OCI-LY7 (cell line): Measurements from ENCODE around the gene KLHL8. TPM values are rescaled to one million over a fixed set of nuclear protein-coding genes. Genes with fewer than 3 reads are reported as not detected.

Source experiments
- BruUV-seq: library from RNA; stranded (reverse); fragments of 400-500 nt; replicated peaks from 2 replicates; lab custom pipeline; 2021; lab: Mats Ljungman, UMichigan
- CTCF ChIA-PET: fragments of 300-600 bp; sonication (Branson Sonifier 250); formaldehyde crosslinking; loops from one replicate; lab custom pipeline; 2022; ENCODE audit warnings: antibody characterized with exemption; ENCODE audit not compliant: unreplicated experiment; lab: Charles Lee
- POLR2A ChIA-PET: fragments of 300-600 bp; sonication (Branson Sonifier 250); formaldehyde crosslinking; loops from one replicate; lab custom pipeline; 2022; ENCODE audit warnings: antibody characterized with exemption; lab: Charles Lee
- DNase-seq: peaks from one replicate; pipeline ENCODE4 v3.0.0-alpha.2; 2015; ENCODE audit warnings: low spot score
- H2AFZ ChIP-seq: fragments of 200-600 bp; sonication (generic), shearing (Covaris generic); 2 replicates; pipeline ENCODE4 v1.6.1; 2014; ENCODE audit warnings: mild to moderate bottlenecking, antibody characterized with exemption, low read length, moderate library complexity
- H3K27ac ChIP-seq: fragments of 200-600 bp; sonication (generic); 2 replicates; pipeline ENCODE4 v1.5.1; 2014; ENCODE audit warnings: mixed run types, low read depth, mild to moderate bottlenecking, moderate library complexity, low read length, inconsistent platforms; ENCODE audit not compliant: poor library complexity, severe bottlenecking
- H3K36me3 ChIP-seq: fragments of 200-600 bp; sonication (generic); 2 replicates; pipeline ENCODE4 v1.6.1; 2014; ENCODE audit warnings: mild to moderate bottlenecking, antibody characterized with exemption, low read length, moderate library complexity, mixed read lengths; ENCODE audit not compliant: insufficient read depth
- H3K4me1 ChIP-seq: fragments of 200-600 bp; sonication (generic); 2 replicates; pipeline ENCODE4 v1.5.1; 2014; ENCODE audit warnings: mild to moderate bottlenecking, low read length; ENCODE audit not compliant: insufficient read depth, poor library complexity, severe bottlenecking
- H3K4me2 ChIP-seq: fragments of 200-600 bp; sonication (generic); 2 replicates; pipeline ENCODE4 v1.6.1; 2014; ENCODE audit warnings: mild to moderate bottlenecking, low read length
- H3K4me3 ChIP-seq: fragments of 200-600 bp; sonication (generic); 2 replicates; pipeline ENCODE4 v1.5.1; 2014; ENCODE audit warnings: mild to moderate bottlenecking, low read depth, low read length; ENCODE audit not compliant: poor library complexity, severe bottlenecking
- H3K79me2 ChIP-seq: fragments of 200-600 bp; sonication (generic); 2 replicates; pipeline ENCODE4 v1.6.1; 2016; ENCODE audit warnings: low read depth, mild to moderate bottlenecking, low read length, moderate library complexity, mixed read lengths; ENCODE audit not compliant: insufficient read depth
- H3K9me2 ChIP-seq: fragments of 200-600 bp; sonication (generic); 2 replicates; pipeline ENCODE4 v1.6.1; 2016; ENCODE audit warnings: mild to moderate bottlenecking, low read length, mixed read lengths; ENCODE audit not compliant: insufficient read depth
- H3K9me3 ChIP-seq: fragments of 200-600 bp; sonication (generic); 2 replicates; pipeline ENCODE4 v1.6.1; 2014; ENCODE audit warnings: mild to moderate bottlenecking, mixed run types, low read length, mixed read lengths
- H4K20me1 ChIP-seq: fragments of 200-600 bp; sonication (generic); 2 replicates; pipeline ENCODE4 v1.6.1; 2014; ENCODE audit warnings: mild to moderate bottlenecking, antibody characterized with exemption, low read length, moderate library complexity, mixed read lengths; ENCODE audit not compliant: insufficient read depth
- EZH2phosphoT487 ChIP-seq: fragments of 200-600 bp; sonication (generic); IDR thresholded peaks from 2 replicates; pipeline ENCODE4 v1.6.1; 2018; ENCODE audit warnings: low read depth, borderline replicate concordance, mild to moderate bottlenecking, mixed run types, antibody characterized with exemption, low read length, moderate library complexity, mixed read lengths
- intact Hi-C: fragments of 100-400 bp; cut with micrococcal nuclease; formaldehyde crosslinking; loops from one replicate; pipeline ENCODE4 v1.10.0; 2022; ENCODE audit not compliant: unreplicated experiment
- total RNA-seq, 2 experiments: library from RNA; depleted of rRNA in 1 of 2; stranded (reverse); fragments of >200 nt in 1 of 2; shearing (Covaris generic) in 1 of 2; gene quantifications; 2 replicates each; pipeline ENCODE4 v1.2.3, GENCODE V29; 2014 to 2022
- TF ChIP-seq, protein P1 (sequence below): fragments of 200-600 bp; sonication (generic); conservative IDR thresholded peaks from 2 replicates; pipeline ENCODE4 v1.5.1; 2014; ENCODE audit warnings: mild to moderate bottlenecking, antibody characterized with exemption, low read length, moderate library complexity, mixed read lengths

The KLHL8 gene
- total RNA-seq, 2 experiments from 2014 or later: 9.0 to 23.4 TPM

DNA sequence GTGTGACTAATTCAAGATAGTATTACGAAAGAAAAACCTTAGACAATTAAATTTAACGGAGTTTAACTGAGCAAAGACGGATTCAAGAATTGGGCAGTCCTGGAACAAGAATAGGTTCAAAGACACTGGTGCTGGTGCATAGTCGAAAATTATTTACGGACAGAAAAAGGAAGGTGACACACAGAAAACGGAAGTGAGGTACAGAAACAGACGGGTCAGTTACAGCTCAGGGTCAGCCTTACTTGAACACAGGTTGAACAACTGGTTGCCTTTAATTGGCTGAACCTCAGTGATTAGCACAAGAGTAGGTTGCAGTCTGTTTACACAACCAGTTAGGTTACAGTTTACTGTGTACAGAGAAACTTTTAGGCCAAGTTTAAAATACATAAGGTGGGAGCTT, 31.5 kb downstream of the KLHL8 start:
- TF ChIP-seq, protein P1, sequence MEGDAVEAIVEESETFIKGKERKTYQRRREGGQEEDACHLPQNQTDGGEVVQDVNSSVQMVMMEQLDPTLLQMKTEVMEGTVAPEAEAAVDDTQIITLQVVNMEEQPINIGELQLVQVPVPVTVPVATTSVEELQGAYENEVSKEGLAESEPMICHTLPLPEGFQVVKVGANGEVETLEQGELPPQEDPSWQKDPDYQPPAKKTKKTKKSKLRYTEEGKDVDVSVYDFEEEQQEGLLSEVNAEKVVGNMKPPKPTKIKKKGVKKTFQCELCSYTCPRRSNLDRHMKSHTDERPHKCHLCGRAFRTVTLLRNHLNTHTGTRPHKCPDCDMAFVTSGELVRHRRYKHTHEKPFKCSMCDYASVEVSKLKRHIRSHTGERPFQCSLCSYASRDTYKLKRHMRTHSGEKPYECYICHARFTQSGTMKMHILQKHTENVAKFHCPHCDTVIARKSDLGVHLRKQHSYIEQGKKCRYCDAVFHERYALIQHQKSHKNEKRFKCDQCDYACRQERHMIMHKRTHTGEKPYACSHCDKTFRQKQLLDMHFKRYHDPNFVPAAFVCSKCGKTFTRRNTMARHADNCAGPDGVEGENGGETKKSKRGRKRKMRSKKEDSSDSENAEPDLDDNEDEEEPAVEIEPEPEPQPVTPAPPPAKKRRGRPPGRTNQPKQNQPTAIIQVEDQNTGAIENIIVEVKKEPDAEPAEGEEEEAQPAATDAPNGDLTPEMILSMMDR: no peak
- no peak for TF ChIP-seq EZH2phosphoT487
- Histone ChIP-seq H3K79me2 (no peaks in the 10 kb centered on the region), H3K4me2 (no peak overlapping the region), H3K27ac (no peak overlapping the region), H3K9me2 (no peaks in the 10 kb centered on the region), H4K20me1 (no peaks in the 10 kb centered on the region), H3K4me1 (no peaks in the 10 kb centered on the region), H3K36me3 (no peaks in the 10 kb centered on the region), H3K9me3 (peaks cover 5% of the 10 kb centered on the region; the same call in 1 of the 2 replicates), H3K4me3 (no peak overlapping the region), H2AFZ (no peak overlapping the region)
- DNase-seq: no peak
- ChIA-PET POLR2A (interaction anchor here (0.8 to 1.1 kb wide), 2 partner anchors 16 to 34 kb away, joined by 3 read pairs; no protein-coding TSS in a partner anchor), CTCF (no interaction called here)
- no TSS peak for BruUV-seq
- intact Hi-C loops: no loop called here

DNA sequence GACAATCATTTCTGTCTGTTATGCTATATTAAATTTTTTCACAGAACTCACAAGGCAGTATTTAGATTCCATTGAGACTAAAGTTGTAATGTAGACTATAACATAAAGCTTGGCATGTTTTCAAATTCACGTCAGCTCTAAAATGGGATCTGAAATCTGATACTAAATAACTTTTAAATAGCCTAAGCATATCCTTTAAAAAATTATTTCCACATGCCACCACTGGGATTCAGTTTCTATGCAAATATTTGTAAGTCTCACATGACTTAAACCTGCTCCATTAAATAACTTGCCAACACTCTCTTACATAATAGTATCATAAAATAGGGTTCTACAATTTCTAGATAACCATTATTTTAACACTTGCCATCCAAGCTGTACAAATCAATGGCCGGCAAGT, 32.4 kb downstream of the KLHL8 start:
- Histone ChIP-seq H3K27ac (no peak overlapping the region), H3K36me3 (no peaks in the 10 kb centered on the region), H3K4me3 (no peak overlapping the region), H3K9me3 (peaks cover 5% of the 10 kb centered on the region; the same call in 1 of the 2 replicates), H4K20me1 (no peaks in the 10 kb centered on the region), H3K9me2 (no peaks in the 10 kb centered on the region), H3K4me2 (no peak overlapping the region), H3K4me1 (no peaks in the 10 kb centered on the region), H3K79me2 (no peaks in the 10 kb centered on the region), H2AFZ (no peak overlapping the region)
- no TSS peak for BruUV-seq
- intact Hi-C loops: no loop called here
- ChIA-PET POLR2A (no interaction called here), CTCF (no interaction called here)
- no peak for TF ChIP-seq EZH2phosphoT487
- TF ChIP-seq, protein P1: no peak
- no peak for DNase-seq

DNA sequence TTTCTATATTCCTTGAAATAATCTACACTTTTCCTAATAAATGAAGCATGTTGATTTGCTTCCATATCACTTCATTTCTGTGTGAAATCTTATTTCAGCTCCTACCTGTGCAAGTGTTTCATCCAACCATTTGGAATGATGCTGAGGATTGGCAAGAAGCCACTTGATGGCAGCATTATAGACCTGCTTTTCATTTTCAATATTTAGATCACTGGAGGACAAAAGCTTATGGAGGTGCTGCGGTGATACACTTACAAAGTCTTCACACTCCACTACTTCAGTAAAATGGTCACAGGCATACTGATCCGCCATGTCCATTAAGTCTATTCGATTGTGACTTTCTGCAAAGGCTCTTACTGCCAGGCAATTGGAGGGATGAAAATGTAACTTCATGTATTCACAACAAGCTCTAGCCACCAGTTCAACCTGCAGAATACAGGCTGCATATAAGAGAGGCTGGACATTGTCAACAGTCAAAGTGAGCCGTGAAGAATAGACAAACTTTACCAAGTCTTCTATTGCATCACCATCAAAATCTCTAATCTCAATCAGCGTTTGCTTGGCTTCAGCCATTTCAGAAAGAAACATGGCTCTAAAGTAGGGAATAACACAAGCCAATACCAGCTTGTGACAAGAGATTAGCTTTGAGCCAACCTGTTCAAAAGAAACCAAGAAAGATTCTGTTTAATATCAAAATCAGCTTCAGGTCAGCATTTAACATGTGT, 35.1 kb downstream of the KLHL8 start:
- H2AFZ ChIP-seq: no peak overlapping the region
- no peaks in the 10 kb centered on the region for H3K4me1 ChIP-seq
- H3K9me3 ChIP-seq: peaks cover 5% of the 10 kb centered on the region; the same call in 1 of the 2 replicates
- ChIA-PET POLR2A (interaction anchor here (0.7 to 1.2 kb wide), 2 partner anchors 35 to 52 kb away, joined by 3 read pairs; partner anchors contain the start of gene KLHL8), CTCF (no interaction called here)
- no peaks in the 10 kb centered on the region for H3K36me3 ChIP-seq
- intact Hi-C loops: no loop called here
- no TSS peak for BruUV-seq
- H3K9me2 ChIP-seq: no peaks in the 10 kb centered on the region
- TF ChIP-seq EZH2phosphoT487: no peak
- TF ChIP-seq, protein P1: no peak
- no peak overlapping the region for H3K4me3 ChIP-seq
- no peaks in the 10 kb centered on the region for H4K20me1 ChIP-seq
- H3K79me2 ChIP-seq: no peaks in the 10 kb centered on the region
- no peak overlapping the region for H3K27ac ChIP-seq
- H3K4me2 ChIP-seq: no peak overlapping the region
- no peak for DNase-seq
